Measurements from ENCODE around the gene SNAP47.

The SNAP47 gene

GRCh38 chr1:227761621-227762230, 26.5 kb downstream of the SNAP47 start:
- TF ChIP-seq GABPA (IDR thresholded peaks at IDR 0.05; ENCODE audit: low read depth) = no peak
- TF ChIP-seq CTCF (IDR thresholded peaks at IDR 0.05; ENCODE audit: insufficient read depth, low read length) = no peak
- TF ChIP-seq SPI1 (IDR thresholded peaks at IDR 0.05; ENCODE audit: borderline replicate concordance, low read depth) = no peak
- no peak for TF ChIP-seq REST (IDR thresholded peaks at IDR 0.05; ENCODE audit: insufficient replicate concordance, low read depth)
- TF ChIP-seq POLR2AphosphoS5 (IDR thresholded peaks at IDR 0.05; ENCODE audit: low read depth) = no peak
- no peak overlapping the region for H3K27ac ChIP-seq (replicated peaks)
- H3K4me3 ChIP-seq (replicated peaks; ENCODE audit: insufficient read depth, low read length) = no peak overlapping the region
- no peak for DNase-seq (ENCODE audit: low read depth in 1 of 2, low spot score in 1 of 2)
- no peaks in the 10 kb centered on the region for H3K27me3 ChIP-seq (ENCODE audit: insufficient read depth, poor library complexity, severe bottlenecking)

GRCh38 chr1:227762231-227762911, 27.1 kb downstream of the SNAP47 start:
- H3K4me3 ChIP-seq (replicated peaks; ENCODE audit: insufficient read depth, low read length) = no peak overlapping the region
- TF ChIP-seq GABPA (IDR thresholded peaks at IDR 0.05; ENCODE audit: low read depth) (peak; percentile 53; the same call in 1 of the 2 replicates), SPI1 (IDR thresholded peaks at IDR 0.05; ENCODE audit: borderline replicate concordance, low read depth) (no peak), REST (IDR thresholded peaks at IDR 0.05; ENCODE audit: insufficient replicate concordance, low read depth) (no peak), POLR2AphosphoS5 (IDR thresholded peaks at IDR 0.05; ENCODE audit: low read depth) (peak; percentile 77), CTCF (IDR thresholded peaks at IDR 0.05; ENCODE audit: insufficient read depth, low read length) (peak; percentile 93)
- peak; percentile 70 to 92 for DNase-seq (ENCODE audit: low read depth in 1 of 2, low spot score in 1 of 2)
- no peak overlapping the region for H3K27ac ChIP-seq (replicated peaks)
- no peaks in the 10 kb centered on the region for H3K27me3 ChIP-seq (ENCODE audit: insufficient read depth, poor library complexity, severe bottlenecking)

- H3K4me3 ChIP-seq (replicated peaks; ENCODE audit: insufficient read depth, low read length) = no peak overlapping the region
- no peaks in the 10 kb centered on the region for H3K27me3 ChIP-seq (ENCODE audit: insufficient read depth, poor library complexity, severe bottlenecking)
- no peak for TF ChIP-seq REST (IDR thresholded peaks at IDR 0.05; ENCODE audit: insufficient replicate concordance, low read depth)
- TF ChIP-seq POLR2AphosphoS5 (IDR thresholded peaks at IDR 0.05; ENCODE audit: low read depth) = no peak
- TF ChIP-seq SPI1 (IDR thresholded peaks at IDR 0.05; ENCODE audit: borderline replicate concordance, low read depth) = no peak
- TF ChIP-seq CTCF (IDR thresholded peaks at IDR 0.05; ENCODE audit: insufficient read depth, low read length) = no peak
- TF ChIP-seq GABPA (IDR thresholded peaks at IDR 0.05; ENCODE audit: low read depth) = no peak
- no peak for DNase-seq (ENCODE audit: low read depth in 1 of 2, low spot score in 1 of 2)
- H3K27ac ChIP-seq (replicated peaks) = no peak overlapping the region
Measured at GRCh38 chr1:227763246-227764018, 28.2 kb downstream of the SNAP47 start.

Data from HL-60 (cell line).